ENCODE measurements around the gene TRAPPC12.

DNA sequence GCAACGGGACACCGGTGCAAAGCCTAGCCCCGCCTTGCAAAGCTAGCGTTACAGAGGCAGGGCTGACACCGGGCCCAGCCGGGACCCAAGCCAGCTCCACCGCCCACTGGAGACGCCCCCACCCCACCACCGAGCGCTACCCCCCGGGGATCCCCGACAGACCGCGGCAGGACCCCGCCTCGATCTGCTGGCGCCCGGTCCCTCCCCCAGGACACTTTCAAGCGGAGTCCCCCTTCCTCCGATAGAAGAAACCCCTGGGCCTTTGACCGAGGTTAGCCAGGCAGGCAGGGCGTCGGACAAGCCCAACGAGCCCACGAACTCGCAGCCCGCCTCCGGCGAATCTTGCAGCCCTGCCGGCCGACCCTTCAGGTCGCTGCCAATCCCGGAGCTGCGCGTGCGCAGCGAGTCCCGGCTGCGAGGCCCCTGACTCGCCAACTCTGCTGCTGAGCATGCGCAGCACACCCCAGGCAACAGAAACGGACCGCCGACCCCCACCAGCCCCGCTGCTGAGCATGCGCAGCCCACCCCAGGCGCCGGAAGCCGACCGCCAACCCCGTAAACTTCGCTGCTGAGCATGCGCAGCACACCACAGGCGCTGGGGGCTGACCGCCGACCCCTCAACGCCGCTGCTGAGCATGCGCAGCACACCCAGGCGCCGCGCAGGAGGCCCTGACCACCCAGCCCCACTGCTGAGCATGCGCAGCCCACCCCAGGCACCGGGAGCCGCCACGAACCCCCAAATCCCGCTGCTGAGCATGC lies 139.2 kb downstream of the TRAPPC12 start:
- no peak for TF ChIP-seq CTCF (IDR thresholded peaks at IDR 0.05)
- no peak for TF ChIP-seq POLR2A (IDR thresholded peaks at IDR 0.05)
